Stomach (tissue), 4 donors: ENCODE results near the gene TEAD4.

Experiments used
- POLR2A ChIP-seq, 4 donors: fragments of 450-650 bp; IDR thresholded peaks; one replicate each; pipeline ENCODE4 v1.6.1; 2016; ENCODE audit warnings: antibody characterized with exemption in 4 of 4, control low read depth in 2 of 4, mild to moderate bottlenecking in 1 of 4, moderate library complexity in 1 of 4
- TF ChIP-seq, protein P1 (sequence below), 7 experiments: fragments of 450-650 bp in 4 of 7; fragments of 200-600 bp in 3 of 7; sonication (generic) in 3 of 7; IDR thresholded peaks; one replicate each; pipeline ENCODE4 v1.5.1; 2016 to 2019; ENCODE audit warnings: antibody characterized with exemption in 7 of 7, control low read depth in 2 of 7, mild to moderate bottlenecking in 1 of 7

- TF ChIP-seq, protein P1, sequence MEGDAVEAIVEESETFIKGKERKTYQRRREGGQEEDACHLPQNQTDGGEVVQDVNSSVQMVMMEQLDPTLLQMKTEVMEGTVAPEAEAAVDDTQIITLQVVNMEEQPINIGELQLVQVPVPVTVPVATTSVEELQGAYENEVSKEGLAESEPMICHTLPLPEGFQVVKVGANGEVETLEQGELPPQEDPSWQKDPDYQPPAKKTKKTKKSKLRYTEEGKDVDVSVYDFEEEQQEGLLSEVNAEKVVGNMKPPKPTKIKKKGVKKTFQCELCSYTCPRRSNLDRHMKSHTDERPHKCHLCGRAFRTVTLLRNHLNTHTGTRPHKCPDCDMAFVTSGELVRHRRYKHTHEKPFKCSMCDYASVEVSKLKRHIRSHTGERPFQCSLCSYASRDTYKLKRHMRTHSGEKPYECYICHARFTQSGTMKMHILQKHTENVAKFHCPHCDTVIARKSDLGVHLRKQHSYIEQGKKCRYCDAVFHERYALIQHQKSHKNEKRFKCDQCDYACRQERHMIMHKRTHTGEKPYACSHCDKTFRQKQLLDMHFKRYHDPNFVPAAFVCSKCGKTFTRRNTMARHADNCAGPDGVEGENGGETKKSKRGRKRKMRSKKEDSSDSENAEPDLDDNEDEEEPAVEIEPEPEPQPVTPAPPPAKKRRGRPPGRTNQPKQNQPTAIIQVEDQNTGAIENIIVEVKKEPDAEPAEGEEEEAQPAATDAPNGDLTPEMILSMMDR (IDR thresholded peaks at IDR 0.05): no peak
- TF ChIP-seq POLR2A (IDR thresholded peaks at IDR 0.05): no peak
Observed at GRCh38 chr12:3005736-3006135, 46.5 kb downstream of the TEAD4 start.
